ENCODE data around the gene CDK8. TPM values are rescaled to one million over a fixed set of nuclear protein-coding genes. Genes with fewer than 3 reads are reported as not detected.
"Not testable (repeated sequence)": the region's sequence is repeated elsewhere in the genome, so short reads cannot be mapped to it uniquely, and the experiment has no call there.

Gene CDK8
- total RNA-seq, 2 experiments from 2014 or later: 14.6 to 15.0 TPM

DNA sequence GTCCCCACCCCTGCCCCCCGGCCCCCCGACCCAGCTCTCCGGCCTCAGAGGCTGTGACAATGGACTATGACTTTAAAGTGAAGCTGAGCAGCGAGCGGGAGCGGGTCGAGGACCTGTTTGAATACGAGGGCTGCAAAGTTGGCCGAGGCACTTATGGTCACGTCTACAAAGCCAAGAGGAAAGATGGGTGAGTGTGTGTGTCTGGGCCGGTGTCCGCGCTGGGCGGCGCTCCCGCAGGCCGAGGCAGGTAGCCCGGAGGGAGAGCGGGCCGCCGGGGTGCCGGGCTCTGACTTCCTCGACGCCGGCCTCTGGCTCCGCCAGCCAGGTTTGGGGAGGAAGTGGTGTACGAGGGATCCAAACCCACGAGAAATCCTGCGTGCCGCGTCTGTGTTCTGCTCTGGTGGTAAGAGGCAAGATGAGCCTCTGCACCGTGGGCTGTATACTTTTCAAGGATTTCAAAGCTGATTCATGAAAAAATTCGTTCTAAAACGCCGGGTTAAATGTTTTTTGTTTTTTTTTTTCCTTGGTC is 718 bp downstream of the CDK8 start:
- intact Hi-C loops (cut with micrococcal nuclease): loop anchor here (5.0 to 10.0 kb wide), 2 partner anchors 1370 to 1883 kb away; partner anchors contain the start of genes LNX2, PAN3 and POLR1D
- Mint-ChIP-seq H3K27me3 (no peaks in the 10 kb centered on the region), H3K27ac (peak overlapping the region; percentile 65), H3K36me3 (no peaks in the 10 kb centered on the region), H3K9me3 (no peaks in the 10 kb centered on the region), H3K4me3 (peak overlapping the region; percentile 84), H3K4me1 (ENCODE audit: low read depth) (peaks cover 37% of the 10 kb centered on the region)
- peak; percentile 67 for DNase-seq
- CTCF ChIA-PET: interaction anchor here (2.1 to 2.7 kb wide), 2 partner anchors 33 to 69 kb away, joined by 5 to 23 read pairs; partner anchors contain the start of gene RNF6
- POLR2A ChIA-PET: interaction anchor here (0.9 kb wide), 1 partner anchor 32 kb away, joined by 4 read pairs; the partner anchor contains the start of gene RNF6

DNA sequence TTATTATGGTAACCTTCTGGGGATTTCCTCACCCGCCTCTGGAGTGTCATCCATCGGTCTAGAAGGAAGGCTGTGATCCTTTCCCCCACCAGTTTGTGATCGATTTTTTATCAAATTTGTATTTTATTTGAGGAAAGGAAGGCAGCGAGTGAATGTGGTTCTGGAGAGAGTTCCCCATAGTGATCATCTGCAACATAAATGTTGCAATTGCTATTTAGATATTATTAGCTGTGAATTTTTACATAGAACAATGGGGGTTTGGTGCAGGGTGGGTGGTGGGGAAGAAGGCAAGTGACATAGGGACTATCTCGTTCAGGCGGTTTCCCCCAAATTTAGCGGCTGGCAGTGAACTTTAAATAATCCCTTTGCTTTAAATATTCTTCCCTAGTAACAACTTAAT is 1.2 kb downstream of the CDK8 start:
- Mint-ChIP-seq H3K4me3 (peak overlapping the region; percentile 84), H3K27ac (peak overlapping the region; percentile 65), H3K4me1 (ENCODE audit: low read depth) (peaks cover 37% of the 10 kb centered on the region), H3K27me3 (no peaks in the 10 kb centered on the region), H3K36me3 (no peaks in the 10 kb centered on the region), H3K9me3 (no peaks in the 10 kb centered on the region)
- ChIA-PET POLR2A (interaction anchor here (0.9 kb wide), 1 partner anchor 33 kb away, joined by 4 read pairs; the partner anchor contains the start of gene RNF6), CTCF (interaction anchor here (0.7 to 2.7 kb wide), 3 partner anchors 16 to 69 kb away, joined by 3 to 23 read pairs (median 5); partner anchors contain the start of gene RNF6)
- intact Hi-C loops (cut with micrococcal nuclease): loop anchor here (10.0 kb wide), 1 partner anchor 1370 kb away; the partner anchor contains the start of genes LNX2 and POLR1D
- DNase-seq: no peak

DNA sequence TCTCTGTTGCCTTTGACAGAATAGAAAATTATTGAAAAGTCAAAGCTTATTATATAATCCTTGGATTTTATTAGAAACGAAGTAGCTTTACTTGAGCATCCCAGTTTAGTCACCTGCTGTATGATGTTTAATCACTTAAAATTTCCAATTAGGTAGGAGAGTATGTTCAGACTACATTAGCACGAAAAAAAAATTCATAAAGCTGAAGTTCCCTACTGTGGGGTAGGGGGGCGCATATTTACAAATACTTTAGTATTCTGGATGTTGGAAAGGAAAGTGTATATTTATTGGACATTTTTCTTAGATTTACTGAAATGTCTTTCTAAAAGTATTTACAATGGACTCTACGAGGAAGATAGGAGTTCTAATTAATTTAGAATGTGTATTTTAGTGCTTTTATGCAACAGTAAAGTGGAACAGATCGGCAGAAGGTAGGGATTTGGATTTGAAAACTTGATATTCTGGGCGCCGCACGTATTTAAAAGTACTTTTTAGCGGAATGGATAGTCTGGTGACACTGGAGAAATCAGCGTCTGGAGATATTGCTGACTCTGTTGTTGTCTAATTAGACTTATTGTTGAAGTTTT is 1.9 kb downstream of the CDK8 start:
- H3K9me3 Mint-ChIP-seq: no peaks in the 10 kb centered on the region
- peaks cover 37% of the 10 kb centered on the region for H3K4me1 Mint-ChIP-seq (ENCODE audit: low read depth)
- intact Hi-C loops (cut with micrococcal nuclease): loop anchor here (10.0 kb wide), 1 partner anchor 1369 kb away; the partner anchor contains the start of genes LNX2 and POLR1D
- CTCF ChIA-PET: interaction anchor here (0.6 to 2.7 kb wide), 5 partner anchors 17 to 139 kb away, joined by 3 to 23 read pairs (median 4); partner anchors contain the start of gene RNF6
- POLR2A ChIA-PET: interaction anchor here (0.9 kb wide), 1 partner anchor 33 kb away, joined by 4 read pairs; the partner anchor contains the start of gene RNF6
- no peak for DNase-seq
- H3K27me3 Mint-ChIP-seq: no peaks in the 10 kb centered on the region
- no peaks in the 10 kb centered on the region for H3K36me3 Mint-ChIP-seq
- no peak overlapping the region for H3K27ac Mint-ChIP-seq
- H3K4me3 Mint-ChIP-seq: peak overlapping the region; percentile 84

DNA sequence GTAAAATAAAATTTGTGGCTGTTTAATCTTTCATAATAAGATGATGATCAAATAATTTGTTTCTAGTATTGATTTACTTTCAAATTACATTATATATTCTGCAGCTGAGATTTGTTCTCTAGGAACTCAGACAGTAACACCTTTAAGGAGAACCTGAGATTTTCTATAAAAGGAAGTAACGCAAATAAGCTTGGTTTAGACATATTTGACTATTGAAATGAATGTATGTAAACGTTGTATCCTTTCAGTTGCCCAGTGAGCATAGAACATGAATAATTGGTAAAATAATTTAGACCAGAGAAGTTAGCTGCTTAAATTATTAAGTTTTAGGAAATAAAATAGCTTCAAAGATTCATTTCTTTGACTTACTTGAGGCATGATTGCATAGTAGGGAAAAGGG is 3.1 kb downstream of the CDK8 start:
- Mint-ChIP-seq H3K27me3 (no peaks in the 10 kb centered on the region), H3K4me1 (ENCODE audit: low read depth) (peaks cover 37% of the 10 kb centered on the region), H3K9me3 (no peaks in the 10 kb centered on the region), H3K36me3 (no peaks in the 10 kb centered on the region), H3K4me3 (no peak overlapping the region), H3K27ac (no peak overlapping the region)
- no peak for DNase-seq
- POLR2A ChIA-PET: no interaction called here
- intact Hi-C loops (cut with micrococcal nuclease): loop anchor here (10.0 kb wide), 1 partner anchor 1368 kb away; the partner anchor contains the start of genes LNX2 and POLR1D
- CTCF ChIA-PET: interaction anchor here (2.7 kb wide), 1 partner anchor 71 kb away, joined by 23 read pairs; no protein-coding TSS in a partner anchor

DNA sequence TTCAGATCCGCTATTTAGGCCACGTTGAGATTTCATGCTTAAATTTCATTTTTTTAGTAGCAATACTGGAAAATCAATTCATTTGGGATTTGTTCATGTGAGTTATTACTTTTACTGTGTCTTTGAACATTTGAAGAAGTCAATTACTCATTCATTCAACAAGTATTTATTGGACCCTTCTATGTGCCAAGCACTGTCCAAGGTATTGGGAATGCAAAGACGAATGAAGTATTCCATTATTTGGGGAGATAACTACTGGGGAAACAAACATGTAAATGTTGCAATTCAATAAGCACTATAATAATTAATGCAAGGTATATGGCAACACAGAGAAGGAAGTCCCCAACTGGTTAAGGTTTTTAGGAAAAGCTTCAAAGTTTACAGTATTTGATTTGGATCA is 5.7 kb downstream of the CDK8 start:
- ChIA-PET CTCF (no interaction called here), POLR2A (no interaction called here)
- Mint-ChIP-seq H3K36me3 (no peaks in the 10 kb centered on the region), H3K27ac (no peak overlapping the region), H3K9me3 (no peaks in the 10 kb centered on the region), H3K27me3 (no peaks in the 10 kb centered on the region), H3K4me3 (no peak overlapping the region), H3K4me1 (ENCODE audit: low read depth) (peaks cover 33% of the 10 kb centered on the region)
- intact Hi-C loops (cut with micrococcal nuclease): loop anchor here (10.0 kb wide), 1 partner anchor 1365 kb away; the partner anchor contains the start of genes LNX2 and POLR1D
- no peak for DNase-seq

DNA sequence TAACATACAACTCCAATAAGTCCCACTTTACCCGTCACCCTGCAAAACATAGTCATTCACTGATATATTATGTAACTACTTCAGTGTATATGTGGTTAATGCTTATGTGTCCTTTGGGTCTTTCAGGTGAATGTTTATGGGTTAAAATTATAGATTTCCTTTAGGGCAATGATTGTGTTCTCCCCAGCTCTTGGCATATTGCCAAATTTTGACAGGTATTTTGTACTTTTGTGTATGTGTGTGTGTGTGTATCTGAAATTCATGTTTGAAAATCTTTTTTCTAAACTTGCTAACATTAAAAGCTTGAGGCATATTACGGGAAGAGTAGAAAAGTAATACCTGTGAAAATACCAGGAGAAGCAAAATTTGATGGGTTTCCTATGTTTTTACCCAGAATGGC is 8.2 kb downstream of the CDK8 start:
- peaks cover 27% of the 10 kb centered on the region for H3K4me1 Mint-ChIP-seq (ENCODE audit: low read depth)
- no peak for DNase-seq
- intact Hi-C loops (cut with micrococcal nuclease): no loop called here
- no peaks in the 10 kb centered on the region for H3K9me3 Mint-ChIP-seq
- CTCF ChIA-PET: interaction anchor here (0.6 kb wide), 1 partner anchor 114 kb away, joined by 3 read pairs; no protein-coding TSS in a partner anchor
- POLR2A ChIA-PET: no interaction called here
- H3K36me3 Mint-ChIP-seq: no peaks in the 10 kb centered on the region
- no peak overlapping the region for H3K27ac Mint-ChIP-seq
- no peak overlapping the region for H3K4me3 Mint-ChIP-seq
- H3K27me3 Mint-ChIP-seq: no peaks in the 10 kb centered on the region

DNA sequence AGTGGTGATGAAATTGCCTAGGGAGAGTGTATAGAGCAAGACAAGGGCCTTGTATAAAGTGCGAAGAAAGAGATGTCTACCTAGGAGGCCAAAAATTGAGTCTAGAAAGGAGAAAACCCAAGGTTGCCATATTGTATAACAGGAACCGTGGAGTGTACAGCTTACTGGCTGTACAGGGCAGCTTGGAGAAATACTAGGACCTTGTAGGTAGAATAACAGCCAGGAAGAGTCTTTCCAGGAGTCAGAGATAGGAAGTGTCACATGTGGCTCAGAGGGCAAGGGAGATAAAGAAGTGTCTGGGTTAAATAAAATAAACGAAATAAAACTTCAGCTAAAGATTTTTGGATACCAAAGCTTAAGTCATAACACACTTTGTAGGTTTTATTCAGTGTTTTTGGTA is 12.4 kb downstream of the CDK8 start:
- Mint-ChIP-seq H3K27ac (no peak overlapping the region), H3K36me3 (no peaks in the 10 kb centered on the region), H3K4me1 (ENCODE audit: low read depth) (peaks cover 33% of the 10 kb centered on the region), H3K4me3 (no peak overlapping the region), H3K9me3 (no peaks in the 10 kb centered on the region), H3K27me3 (no peaks in the 10 kb centered on the region)
- DNase-seq: no peak
- CTCF ChIA-PET: interaction anchor here (0.5 kb wide), 1 partner anchor 16 kb away, joined by 3 read pairs; no protein-coding TSS in a partner anchor
- POLR2A ChIA-PET: no interaction called here
- intact Hi-C loops (cut with micrococcal nuclease): no loop called here

DNA sequence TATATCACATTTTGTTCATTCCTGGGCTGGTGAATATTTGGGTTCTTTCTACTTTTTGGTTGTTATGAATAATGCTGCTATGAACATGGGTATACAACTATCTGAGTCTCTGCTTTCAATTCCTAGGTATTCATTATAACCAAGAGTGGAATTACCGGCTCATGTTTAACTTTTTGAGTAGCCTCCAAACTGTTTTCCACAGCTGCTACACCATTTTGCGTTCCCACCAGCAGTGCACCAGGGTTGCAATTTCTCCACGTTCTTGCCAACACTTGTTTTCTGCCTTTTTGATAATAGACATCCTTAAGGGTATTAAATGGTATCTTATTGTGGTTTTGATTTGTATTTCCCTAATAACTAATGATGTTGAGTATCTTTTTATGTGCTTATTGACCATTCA is 16.8 kb downstream of the CDK8 start:
- DNase-seq: no peak
- ChIA-PET POLR2A (no interaction called here), CTCF (no interaction called here)
- Mint-ChIP-seq H3K9me3 (no peaks in the 10 kb centered on the region), H3K4me1 (ENCODE audit: low read depth) (peaks cover 27% of the 10 kb centered on the region), H3K27me3 (no peaks in the 10 kb centered on the region), H3K27ac (no peak overlapping the region), H3K36me3 (no peaks in the 10 kb centered on the region), H3K4me3 (no peak overlapping the region)
- intact Hi-C loops (cut with micrococcal nuclease): no loop called here

DNA sequence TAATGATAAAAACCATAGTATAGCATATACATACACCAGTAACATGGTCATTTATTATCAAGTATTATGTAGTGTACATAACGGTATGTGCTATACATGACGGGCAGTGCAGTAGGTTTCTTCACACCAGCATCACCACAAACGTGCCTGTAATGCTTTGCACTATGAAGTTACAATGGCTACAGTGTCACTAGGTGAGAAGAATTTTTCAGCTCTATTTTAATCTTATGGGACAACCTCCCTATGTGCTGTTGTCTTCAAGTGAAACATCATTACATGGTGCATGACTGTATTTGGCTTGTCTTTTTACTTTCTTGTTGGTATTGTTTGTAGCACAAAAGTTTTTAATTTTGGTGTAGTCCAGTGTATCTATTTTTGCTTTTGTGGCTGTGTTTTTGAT is 18.7 kb downstream of the CDK8 start:
- H3K4me3 Mint-ChIP-seq: no peak overlapping the region
- no peaks in the 10 kb centered on the region for H3K9me3 Mint-ChIP-seq
- DNase-seq: no peak
- no peak overlapping the region for H3K27ac Mint-ChIP-seq
- CTCF ChIA-PET: interaction anchor here (0.8 to 1.4 kb wide), 2 partner anchors 86 to 88 kb away, joined by 5 read pairs; no protein-coding TSS in a partner anchor
- intact Hi-C loops (cut with micrococcal nuclease): no loop called here
- POLR2A ChIA-PET: no interaction called here
- H3K36me3 Mint-ChIP-seq: peaks cover 3% of the 10 kb centered on the region
- H3K27me3 Mint-ChIP-seq: no peaks in the 10 kb centered on the region
- peaks cover 20% of the 10 kb centered on the region for H3K4me1 Mint-ChIP-seq (ENCODE audit: low read depth)

DNA sequence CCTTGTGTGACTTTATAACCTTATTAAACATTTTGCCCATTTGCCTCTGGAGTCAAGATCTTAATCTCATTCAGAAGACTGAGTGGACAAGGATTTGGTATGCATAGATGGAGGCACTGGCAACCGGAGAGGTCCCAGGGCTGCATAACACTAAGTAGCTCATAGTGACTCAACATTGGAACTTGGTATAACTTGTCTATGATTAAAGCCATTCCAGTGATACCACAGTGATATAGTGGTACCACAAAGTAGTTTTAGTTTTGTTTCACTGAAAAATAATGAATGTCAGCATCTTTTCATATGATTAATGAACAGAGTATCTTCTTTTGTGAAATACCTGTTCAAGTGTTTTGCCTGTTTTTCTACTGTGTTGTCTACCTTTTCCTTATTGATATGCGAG is 26.4 kb downstream of the CDK8 start:
- Mint-ChIP-seq H3K4me3 (no peak overlapping the region), H3K27me3 (no peaks in the 10 kb centered on the region), H3K4me1 (ENCODE audit: low read depth) (peaks cover 7% of the 10 kb centered on the region), H3K36me3 (peaks cover 16% of the 10 kb centered on the region), H3K9me3 (no peaks in the 10 kb centered on the region), H3K27ac (no peak overlapping the region)
- CTCF ChIA-PET: interaction anchor here (1.6 kb wide), 1 partner anchor 95 kb away, joined by 7 read pairs; no protein-coding TSS in a partner anchor
- intact Hi-C loops (cut with micrococcal nuclease): no loop called here
- no peak for DNase-seq
- POLR2A ChIA-PET: no interaction called here

DNA sequence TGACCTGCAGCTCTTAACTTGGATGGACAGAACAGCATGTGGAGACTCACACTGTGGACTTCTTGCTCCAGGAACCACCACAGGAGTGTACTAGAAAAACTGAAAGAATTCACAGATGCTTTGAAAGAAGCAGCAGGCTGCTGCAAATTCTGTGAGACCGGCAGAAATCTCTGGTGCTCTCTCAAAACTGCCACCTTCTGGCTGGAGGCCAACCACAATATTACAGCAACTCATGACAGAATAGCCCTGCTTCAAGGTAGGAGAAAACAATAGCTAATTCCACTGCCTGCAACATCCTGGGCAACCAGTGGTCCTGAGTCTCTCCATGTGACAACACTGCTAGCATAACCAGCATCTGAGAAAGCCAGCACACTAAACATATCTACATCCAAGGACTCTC is 26.9 kb downstream of the CDK8 start:
- Mint-ChIP-seq H3K9me3 (peaks cover 4% of the 10 kb centered on the region), H3K4me1 (ENCODE audit: low read depth) (peaks cover 11% of the 10 kb centered on the region), H3K4me3 (no peak overlapping the region), H3K27me3 (no peaks in the 10 kb centered on the region), H3K27ac (no peak overlapping the region), H3K36me3 (peaks cover 16% of the 10 kb centered on the region)
- ChIA-PET CTCF (interaction anchor here (1.6 kb wide), 1 partner anchor 95 kb away, joined by 7 read pairs; no protein-coding TSS in a partner anchor), POLR2A (no interaction called here)
- intact Hi-C loops (cut with micrococcal nuclease): no loop called here
- DNase-seq: no peak

DNA sequence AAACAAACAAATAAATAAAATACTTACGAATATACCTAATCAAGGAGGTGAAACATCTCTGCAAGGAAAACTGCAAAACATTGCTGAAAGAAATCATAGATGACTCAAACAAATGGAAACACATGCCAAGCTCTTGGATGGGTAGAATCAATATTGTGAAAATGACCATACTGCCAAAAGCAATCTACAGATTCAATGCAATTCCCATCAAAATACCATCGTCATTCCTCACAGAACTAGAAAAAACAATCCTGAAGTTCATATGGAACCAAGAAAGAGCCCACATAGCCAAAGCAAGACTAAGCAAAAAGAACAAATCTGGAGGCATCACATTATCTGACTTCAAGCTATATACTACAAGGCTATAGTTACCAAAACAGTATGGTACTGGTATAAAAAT is 32.0 kb downstream of the CDK8 start:
- H3K27me3 Mint-ChIP-seq; DNase-seq; CTCF ChIA-PET; H3K4me3 Mint-ChIP-seq; H3K27ac Mint-ChIP-seq; H3K36me3 Mint-ChIP-seq; H3K4me1 Mint-ChIP-seq (ENCODE audit: low read depth); H3K9me3 Mint-ChIP-seq; intact Hi-C loops (cut with micrococcal nuclease); POLR2A ChIA-PET: not testable (repeated sequence)

All from activated CD4-positive, alpha-beta memory T cell treated with anti-CD3 and anti-CD28 coated beads for 36 hours (primary cell).